Activated CD4-positive, alpha-beta T cell treated with anti-CD3 and anti-CD28 coated beads, Interleukin-2, amount 50 U/mL, for 16 hours (primary cell): Measurements from ENCODE around the gene MBNL1.

ENCODE experiments used
- DNase-seq: peaks from one replicate; pipeline ENCODE4 v3.0.0-alpha.2; 2020

The MBNL1 gene

DNA sequence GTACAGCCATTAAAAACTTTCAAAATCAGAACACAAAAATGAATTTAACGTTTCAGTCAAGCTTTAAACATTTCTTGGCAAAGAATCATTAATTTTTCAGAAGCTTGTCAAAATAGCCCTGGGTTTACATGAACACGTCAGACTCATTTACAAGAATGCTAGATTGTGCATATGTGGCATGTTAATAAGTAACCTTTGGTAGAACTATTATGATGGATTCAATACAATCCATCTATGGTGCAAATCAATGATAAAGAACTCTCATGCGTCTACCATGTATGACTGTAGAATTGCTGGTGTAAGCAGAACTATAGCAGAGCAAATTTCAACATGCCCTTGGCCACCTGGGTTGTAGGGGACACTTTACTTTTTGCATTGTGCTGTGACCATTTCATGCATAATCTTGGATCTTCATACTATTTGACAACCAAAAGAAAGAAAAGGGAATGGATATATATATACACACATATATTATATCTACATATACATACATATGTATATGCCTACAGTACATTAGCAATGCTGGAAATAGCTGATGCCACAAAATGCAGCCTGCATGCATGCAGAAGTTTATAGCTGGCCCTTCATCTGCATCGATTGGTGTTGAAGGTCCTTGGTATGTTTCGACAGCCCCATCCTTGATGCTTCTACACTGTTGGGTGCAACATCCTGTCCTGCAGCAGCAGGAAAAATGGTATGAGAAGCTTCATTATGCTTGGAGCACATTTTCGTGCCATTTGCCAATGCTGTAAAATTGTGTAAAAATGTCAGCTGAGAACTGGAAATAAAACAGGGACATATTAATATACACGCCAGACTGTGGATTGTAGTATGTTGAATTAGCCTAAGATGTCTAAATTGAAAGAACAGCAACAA is 189.0 kb downstream of the MBNL1 start:
- DNase-seq, result no peak

DNA sequence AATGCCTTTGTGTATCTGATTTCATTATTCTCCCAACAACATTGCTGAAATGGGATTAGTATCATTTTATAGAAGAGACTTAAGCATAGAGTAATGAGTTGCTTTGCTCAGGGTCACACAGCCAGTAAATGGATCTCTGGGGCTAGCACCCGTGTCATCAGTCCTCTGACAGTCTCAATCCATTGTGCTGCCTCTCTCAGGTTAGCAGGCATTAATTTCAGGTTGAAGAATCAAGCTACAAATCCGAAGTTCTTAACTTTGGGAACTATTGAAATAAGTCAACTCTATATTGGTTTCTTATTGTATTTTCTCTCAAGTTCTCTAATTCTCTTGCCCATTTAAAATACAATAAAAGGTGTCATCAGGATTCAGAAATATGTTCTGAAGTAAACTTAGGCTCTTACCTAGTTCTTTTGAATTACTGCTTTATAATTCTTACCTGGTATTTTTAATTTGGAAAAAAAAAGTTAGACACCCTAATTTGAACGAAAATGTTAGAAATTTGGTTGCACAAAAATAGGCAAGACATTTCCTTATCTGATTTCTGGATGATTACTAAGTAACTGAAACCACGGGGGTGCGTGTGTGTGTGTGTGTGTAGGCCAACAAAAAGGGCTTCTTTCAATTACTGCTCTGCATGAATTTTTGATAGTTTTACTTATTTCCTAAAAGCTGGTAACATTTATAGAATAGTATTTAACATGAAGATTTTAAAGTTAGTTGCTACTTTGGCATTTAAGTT is 189.8 kb downstream of the MBNL1 start:
- DNase-seq, result no peak

DNA sequence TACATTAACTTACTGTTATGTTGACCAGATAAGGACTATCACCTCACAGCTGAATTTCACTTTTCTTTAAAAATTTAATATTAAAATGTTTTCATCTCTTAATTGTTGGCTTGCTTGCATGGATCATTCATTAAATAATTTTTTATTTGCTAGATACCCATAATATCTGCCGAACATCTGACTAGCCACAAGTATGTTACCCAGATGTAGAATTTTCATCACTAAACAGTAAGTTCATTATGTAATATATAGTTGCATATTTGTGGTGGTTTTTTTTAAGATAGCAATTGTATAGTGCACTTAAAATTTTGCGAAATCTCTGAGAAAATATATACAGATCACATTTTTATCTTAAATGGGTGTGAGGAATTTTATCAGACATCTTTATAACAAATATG is 190.4 kb downstream of the MBNL1 start:
- no peak for DNase-seq

DNA sequence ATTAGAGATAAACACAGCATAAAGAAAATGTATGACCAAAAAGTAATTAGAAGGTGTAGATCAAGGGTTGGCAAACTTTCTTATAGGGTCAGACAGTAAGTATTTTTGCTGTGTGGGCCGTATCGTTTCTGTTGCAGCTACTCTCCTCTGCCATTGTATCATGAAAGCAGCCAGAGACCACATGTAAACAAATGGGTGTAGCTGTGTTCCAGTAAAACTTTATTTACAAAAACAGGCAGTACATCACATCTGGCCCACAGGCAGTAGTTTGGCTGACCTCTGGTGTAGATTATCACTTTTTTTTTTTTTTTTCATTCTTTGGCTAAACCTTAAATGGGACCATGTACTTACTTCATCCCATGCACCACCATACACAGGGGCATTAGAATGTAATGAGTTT is 190.8 kb downstream of the MBNL1 start:
- DNase-seq, result no peak

DNA sequence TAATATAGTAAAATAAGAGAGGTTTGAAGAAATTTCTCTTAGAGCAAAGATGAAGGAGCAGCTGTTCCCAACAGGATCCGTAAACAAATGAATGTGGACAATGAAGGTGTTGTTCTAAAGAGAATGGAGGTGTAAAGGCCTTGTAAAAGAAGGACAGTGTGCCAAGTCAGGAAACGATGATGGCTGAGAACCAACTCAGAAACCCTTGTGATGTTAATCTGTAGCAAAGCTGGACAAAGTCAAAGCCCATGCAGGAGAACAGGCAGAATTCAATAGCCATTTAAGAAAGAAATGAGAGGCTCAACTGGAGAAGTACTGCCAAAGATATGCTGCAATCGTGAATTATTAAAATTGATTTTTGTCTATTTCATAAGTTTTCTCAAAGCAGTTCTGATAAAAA is 192.2 kb downstream of the MBNL1 start:
- no peak for DNase-seq

DNA sequence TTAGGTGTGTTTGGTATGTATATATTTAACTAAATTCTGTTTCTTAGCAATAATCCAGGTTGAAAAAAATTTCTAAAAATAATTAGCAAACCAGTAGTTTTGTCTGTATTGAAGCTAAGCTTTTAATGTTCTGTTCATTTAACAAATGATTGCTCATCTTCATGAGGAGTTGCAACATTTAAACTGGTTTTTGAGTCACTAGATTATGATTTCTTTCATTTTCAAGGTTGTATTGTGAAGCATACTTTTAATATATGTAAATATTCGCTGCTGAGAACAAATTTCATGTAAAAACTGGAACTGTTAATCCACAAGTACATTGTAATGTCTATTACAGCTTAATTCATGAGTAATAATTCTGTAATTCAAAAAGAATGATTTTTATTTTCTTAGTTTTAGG is 192.7 kb downstream of the MBNL1 start:
- no peak for DNase-seq

DNA sequence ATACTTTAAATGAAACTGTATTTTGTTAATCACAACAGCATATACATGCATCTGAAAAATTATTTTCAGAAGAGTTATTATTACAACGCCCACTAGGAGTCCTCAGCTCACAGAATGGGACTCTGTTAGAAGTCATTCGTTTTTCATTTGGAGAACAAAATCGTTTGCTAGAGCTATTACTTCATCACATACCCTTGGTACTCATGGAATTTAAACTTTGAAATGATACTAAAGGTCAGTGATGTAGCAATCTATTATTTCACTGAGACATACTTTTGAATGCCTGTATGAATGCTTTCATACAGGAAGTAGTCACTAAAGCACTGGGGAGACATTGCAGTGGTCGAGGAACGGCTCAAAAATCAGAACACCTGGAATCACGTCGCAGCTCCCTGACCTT is 198.1 kb downstream of the MBNL1 start:
- DNase-seq, result peak; percentile 34

DNA sequence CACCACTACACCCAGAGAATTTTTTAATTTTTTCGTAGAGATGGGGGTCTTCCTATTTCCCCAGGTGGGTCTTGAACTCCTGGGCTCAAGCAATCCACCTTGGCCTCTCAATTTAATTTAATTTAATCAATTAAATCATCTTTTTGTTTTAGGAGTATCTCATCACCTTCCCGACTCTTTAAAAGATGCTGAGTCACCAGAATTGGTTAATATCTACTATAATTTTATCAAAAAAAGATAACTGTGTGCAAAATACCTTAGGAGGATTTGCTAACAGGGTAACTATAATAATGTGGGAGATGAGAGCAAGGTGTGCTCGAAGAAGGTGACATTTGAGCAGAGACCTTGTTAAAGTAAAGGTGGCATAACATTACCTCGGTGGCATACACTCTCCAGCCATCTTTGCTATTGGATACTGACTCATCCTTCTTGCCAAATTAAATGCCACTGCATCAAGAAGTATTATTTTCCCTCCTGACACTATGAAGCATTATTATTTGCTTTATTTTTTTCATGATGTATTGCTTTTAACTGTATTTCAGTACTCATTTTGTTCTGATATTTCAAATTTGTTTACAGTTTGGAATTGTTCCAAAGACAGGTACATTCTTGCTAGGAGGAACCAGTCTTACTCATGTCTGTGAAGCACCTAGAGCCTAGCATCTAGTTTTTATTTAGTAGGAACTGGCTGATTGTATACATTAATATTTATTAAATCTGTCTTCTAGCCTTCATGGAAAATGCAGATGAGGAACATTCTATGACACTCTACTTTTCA is 200.7 kb downstream of the MBNL1 start:
- DNase-seq, result no peak

DNA sequence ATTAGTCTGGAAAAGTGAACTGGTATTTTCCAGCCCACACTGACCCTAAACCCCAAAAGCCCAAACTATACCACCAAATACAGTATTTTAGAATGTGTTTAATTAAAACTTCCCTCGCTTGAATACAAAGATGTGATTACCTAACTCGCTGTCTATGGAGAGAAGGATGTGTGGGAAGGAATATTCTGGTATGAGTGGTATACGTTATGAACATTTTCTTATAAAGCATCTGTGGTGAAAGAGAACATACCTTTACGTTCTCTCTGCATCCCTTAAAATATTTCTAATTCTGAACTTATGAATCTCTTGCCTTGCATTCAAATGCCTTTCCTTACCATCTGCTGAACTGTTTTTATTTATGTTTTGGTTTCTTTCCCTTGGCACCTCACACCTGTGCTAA is 201.4 kb downstream of the MBNL1 start:
- DNase-seq, result no peak

DNA sequence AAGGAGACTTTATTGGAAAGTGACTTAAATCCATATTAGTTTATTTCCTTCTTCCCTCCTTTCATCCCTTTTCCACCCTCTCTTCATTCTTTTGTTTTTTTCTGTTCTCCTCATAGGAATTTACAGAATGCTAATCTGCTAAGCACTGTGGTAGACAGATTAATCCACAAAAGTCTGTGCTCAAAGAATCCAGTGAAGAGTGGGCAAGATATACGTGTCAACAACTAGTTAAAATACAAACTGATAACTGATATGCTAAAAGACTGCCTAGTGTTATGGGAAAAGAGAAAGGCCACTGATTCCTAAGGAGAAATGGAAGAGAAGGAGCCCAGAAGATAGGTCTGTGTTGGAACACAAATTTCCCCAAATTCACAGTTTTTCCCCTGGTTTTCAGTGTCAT is 202.2 kb downstream of the MBNL1 start:
- DNase-seq, result no peak

DNA sequence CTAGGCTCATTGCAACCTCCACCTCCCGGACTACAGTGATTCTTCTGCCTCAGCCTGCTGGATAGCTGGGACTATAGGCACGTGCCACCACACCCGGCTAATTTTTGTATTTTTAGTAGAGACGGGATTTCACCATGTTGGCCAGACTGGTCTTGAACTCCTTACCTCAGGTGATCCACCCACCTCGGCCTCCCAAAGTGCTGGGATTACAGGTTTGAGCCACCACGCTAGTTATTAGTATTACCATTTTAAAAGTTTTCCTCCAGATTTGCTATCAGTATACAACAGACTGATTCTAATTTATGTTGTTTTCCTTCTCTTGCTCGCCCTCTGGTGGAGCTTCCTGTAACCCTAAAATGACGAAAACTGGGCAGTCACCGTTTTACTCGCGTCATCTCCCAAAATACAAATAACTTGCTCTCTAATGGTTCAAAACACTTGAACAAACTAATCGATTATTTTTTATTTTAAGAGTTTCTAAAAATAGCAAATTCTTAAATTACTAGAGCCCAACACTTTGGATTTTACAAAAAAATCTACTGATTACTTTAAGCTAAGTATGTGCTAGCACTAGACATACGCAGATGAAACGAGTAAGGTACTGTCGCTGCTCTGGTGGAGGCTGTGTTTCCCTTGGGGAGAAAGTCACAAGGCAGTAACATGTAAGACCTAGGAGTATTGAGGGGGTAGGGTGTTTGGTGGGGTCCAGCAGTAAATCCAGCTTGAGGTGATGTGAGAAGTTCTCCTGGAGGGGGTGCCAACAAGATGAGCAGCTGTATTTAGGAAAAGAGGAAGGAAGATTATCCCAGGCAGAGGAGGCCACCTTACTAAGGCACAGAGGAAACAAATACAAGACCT is 203.3 kb downstream of the MBNL1 start:
- peak; percentile 73 for DNase-seq

DNA sequence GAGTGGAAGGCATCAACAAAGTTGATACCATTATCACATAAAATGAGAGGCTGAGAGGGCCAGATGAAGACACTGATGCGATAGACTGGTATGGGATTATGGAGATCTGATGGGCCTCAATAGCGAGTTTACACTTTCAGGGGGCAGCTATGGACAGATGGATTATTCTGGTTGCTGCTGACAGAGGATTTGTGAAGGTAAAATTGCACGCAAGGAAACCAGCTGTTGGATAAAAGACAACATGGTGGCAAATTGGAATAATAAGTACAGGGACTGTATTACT is 203.9 kb downstream of the MBNL1 start:
- no peak for DNase-seq

DNA sequence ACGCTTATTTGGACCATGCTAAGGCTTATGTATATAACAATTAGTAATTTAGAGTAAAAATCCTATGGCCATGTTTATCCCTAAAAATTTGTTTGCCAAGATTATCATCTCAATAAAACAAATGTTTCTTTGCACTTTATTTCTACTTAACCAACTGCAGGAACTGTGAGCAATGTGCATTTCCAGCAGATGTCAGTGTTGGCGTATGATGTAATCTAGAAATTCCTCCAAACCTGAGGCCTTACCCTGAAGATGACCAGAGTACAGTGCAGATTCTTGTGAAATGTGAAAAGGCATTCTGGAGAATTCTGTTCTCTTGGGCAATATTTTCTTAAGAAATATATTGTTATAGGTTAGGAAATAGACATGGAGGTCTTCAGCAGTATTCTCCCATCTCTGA is 205.9 kb downstream of the MBNL1 start:
- DNase-seq, result peak; percentile 38

DNA sequence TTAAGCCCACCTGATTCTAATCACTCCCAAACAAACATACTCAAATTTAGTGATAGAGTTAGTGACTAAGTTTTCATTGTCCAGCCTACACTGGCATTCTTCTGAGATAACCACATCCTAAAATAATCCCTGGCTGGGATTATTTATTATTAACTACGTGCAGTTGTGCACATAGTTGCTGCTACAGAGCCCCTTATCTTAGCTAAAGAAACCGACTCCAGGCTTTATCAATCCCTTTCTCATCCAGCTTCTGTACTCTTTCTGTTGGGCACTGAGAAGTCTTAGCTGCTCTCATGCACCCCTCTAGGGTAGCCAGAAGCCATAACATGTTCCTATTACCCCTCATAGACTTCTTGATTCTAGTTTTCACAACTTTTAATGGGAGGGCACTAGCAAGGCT is 208.7 kb downstream of the MBNL1 start:
- no peak for DNase-seq

DNA sequence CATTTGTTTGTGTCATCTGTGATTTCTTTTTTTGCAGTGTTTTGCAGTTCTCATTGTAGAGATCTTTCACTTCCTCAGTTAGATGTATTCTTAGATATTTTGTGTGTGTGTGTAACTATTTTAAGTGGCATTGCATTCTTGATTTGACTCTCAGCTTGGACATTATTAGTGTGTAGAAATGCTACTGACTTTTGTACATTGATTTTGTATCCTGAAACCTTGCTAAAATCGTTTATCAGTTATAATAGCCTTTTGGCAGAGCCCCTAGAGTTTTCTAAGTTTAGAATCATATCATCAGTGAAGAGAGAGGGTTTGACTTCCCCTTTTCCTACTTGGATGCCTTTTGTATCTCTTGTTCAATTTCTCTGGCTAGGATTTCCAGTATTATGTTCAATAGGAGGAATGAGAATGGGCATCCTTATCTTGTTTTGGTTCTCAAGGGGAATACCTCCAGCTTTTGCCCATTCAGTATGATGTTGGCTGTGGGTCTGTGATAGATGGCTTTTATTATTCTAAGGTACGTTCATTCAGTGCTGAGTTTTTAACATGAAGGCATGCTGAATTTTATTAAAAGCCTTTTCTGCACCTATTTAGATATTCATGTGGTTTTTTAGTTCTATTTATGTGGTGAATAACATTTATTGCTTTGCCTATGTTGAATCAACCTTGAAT is 211.7 kb downstream of the MBNL1 start:
- no peak for DNase-seq

DNA sequence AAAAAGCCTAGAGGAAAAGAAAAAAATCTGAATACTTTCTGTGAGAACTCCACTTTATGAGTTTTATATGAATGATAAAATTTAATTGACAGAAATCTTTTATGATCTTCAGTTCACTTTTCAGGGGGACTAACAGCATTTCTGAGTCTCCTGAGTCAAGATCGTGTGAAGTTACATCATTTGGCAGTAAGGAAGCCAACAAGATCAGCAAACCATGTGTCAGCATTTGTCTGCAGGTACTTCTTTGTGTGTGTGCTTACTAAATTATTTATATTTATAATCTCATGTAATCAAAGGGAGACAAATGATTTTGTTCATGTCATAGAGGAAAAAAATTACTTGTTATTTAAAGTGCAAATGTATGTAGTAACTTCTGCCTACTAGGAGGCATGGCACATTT is 217.6 kb downstream of the MBNL1 start:
- no peak for DNase-seq

DNA sequence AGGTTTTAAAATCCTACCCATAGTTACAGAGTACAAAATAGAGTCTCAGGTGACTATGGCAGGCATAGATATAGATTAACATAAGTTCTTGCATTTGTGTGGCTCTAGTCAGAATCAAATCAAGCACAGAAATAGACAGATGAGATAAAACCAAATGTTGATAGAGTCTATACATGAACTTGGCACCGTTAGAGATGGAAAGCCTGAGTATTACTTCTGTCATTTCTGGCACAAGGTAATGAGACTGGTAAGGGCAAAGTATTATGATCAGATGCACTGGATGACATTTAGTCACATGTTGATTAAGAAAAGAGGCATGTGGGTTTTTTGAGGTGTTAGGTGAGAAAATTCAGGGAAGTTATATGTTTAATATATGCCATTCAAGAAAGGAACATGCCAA is 219.7 kb downstream of the MBNL1 start:
- DNase-seq, result no peak

DNA sequence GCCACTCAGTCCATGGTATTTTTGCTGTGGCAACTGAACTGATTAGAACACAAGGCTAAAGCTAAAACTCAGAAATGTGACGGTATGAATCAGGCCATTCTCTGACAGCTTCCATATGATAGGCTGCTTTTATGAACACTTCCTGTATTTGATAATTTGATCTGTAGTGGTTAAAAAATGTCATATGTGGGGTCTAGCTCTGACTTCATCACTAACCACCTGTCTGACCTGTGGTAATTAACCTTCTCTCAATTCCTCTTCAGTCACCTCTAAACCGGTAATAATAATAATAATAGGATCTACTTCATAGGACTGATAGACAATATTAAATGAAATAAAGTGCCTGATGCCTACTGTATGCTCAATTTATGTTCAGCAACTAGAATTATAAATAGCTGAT is 223.2 kb downstream of the MBNL1 start:
- no peak for DNase-seq

DNA sequence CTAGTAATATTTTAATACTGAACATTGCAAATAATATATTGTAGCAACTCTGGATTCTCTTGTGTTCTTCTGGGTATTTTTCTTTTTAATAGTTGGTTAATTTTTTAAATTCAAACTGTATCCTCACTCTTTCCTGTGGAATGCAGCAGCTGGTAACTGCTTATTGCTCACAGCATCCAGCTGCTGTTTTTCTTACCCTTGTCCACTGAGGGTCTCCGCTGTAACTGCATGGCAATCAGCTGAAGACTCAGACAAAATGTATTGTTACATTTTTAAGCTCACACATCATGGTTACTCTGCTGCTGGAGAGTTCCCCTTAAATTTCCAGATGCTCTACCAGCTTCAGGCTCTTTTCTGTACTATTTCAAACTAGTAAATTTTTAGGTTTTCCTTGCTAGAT is 227.6 kb downstream of the MBNL1 start:
- DNase-seq, result no peak

DNA sequence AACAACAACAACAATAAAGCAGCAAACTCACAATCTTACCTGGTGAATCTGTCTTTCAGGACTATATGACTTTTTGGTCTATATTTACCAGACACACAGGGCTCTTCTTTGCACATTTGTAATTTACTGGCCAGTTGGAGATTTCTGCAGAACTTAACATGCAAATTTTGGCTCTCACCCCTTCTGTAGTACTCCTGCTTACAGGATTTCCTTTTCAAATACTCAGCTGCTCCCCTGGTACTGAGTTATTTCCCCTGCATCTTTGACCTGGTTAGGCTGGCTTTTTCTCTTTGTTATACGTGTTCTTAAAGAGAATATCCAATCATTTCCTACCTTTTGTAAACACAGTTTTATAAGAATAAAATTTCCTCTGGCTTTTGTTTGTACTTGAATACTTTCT is 228.0 kb downstream of the MBNL1 start:
- no peak for DNase-seq

DNA sequence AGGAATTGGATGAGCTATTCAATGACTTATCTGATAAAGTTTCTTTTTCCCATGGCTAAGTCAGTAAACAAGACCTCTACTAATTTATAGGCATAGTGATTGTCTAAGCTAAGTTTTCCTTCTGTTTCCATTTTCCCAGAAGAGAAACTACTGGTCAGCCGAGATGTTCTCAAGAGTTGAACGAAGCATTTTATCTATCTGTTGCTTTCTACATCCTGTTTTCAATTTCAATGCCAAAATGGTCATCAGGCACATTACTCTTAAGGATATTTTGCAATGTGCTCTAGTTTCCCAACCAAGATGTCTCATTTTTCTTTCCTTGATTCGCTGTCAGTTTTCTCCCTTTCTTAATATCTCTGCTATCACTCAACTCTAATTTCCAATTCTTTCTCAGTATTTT is 228.7 kb downstream of the MBNL1 start:
- no peak for DNase-seq

DNA sequence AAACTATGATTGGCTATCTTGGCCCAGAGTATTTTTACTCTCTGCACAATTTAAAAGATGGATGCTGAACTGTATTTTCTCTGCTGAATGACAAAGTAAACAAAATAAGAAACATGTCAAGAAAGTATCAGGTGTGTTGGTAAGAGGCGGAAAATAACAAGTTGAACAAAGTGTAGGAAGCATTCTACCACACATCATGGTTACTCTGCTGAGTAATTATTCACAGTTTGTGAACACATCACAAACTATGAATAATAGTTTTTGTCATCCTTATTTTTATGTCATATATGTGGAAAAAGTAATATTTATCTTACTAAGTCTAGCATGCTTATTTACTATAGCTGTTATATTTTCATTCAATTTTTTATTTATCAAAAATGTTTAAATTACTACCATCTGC is 229.2 kb downstream of the MBNL1 start:
- DNase-seq, result no peak
